Duodenal mucosa (tissue), 2 donors: Measurements from ENCODE around the gene C2orf66.

Source experiments
- H3K27ac ChIP-seq: one replicate; pipeline ENCODE4 v1.7.0; 2013; ENCODE audit warnings: low read depth, low read length
- H3K27me3 ChIP-seq, 2 donors: one replicate each; pipeline ENCODE4 v1.7.0; 2013; ENCODE audit warnings: low read length in 2 of 2, control low read depth in 1 of 2; ENCODE audit not compliant: insufficient read depth in 2 of 2, control insufficient read depth in 1 of 2
- H3K36me3 ChIP-seq, 2 donors: one replicate each; pipeline ENCODE4 v1.7.0; 2013; ENCODE audit warnings: low read length in 2 of 2, control low read depth in 1 of 2; ENCODE audit not compliant: insufficient read depth in 2 of 2, control insufficient read depth in 1 of 2
- H3K4me1 ChIP-seq, 2 donors: one replicate each; pipeline ENCODE4 v1.7.0; 2013; ENCODE audit warnings: low read length in 2 of 2, control low read depth in 1 of 2; ENCODE audit not compliant: insufficient read depth in 2 of 2, control insufficient read depth in 1 of 2
- H3K4me3 ChIP-seq, 2 donors: one replicate each; pipeline ENCODE4 v1.7.0; 2013; ENCODE audit warnings: low read length in 2 of 2, low read depth in 1 of 2
- H3K9ac ChIP-seq, 2 donors: one replicate each; pipeline ENCODE4 v1.7.0; 2013; ENCODE audit warnings: low read length in 2 of 2, low read depth in 1 of 2
- H3K9me3 ChIP-seq, 2 donors: one replicate each; pipeline ENCODE4 v1.7.0; 2013; ENCODE audit warnings: low read length in 2 of 2, control low read depth in 1 of 2; ENCODE audit not compliant: control insufficient read depth in 1 of 2

C2orf66 gene

GRCh38 chr2:196783431-196784094, 25.6 kb downstream of the C2orf66 start:
- Histone ChIP-seq H3K36me3 (peaks cover 24 to 81% of the 10 kb centered on the region in 2 donors), H3K27me3 (no peaks in the 10 kb centered on the region), H3K9ac (no peak overlapping the region), H3K4me1 (no peaks in the 10 kb centered on the region), H3K9me3 (no peaks in the 10 kb centered on the region), H3K4me3 (no peak overlapping the region), H3K27ac (no peak overlapping the region)

DNA sequence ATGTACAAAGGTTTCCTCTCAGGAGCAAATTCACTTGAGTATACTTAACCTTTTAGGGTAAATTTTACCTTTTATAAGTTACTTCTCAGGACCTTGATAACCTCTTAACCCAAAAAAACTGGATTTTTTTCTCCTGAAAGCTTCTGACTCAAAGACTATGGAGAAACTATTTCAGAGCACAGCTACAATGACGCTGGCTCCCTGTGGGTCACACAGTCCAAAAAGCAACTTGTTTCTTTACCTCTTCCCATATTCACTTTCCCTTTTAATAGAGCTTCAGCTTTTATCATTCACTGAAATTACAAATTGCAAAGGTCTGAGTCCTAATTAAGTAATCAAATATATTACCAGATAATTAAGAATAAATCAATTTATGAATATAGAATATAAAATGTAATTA, 42.1 kb downstream of the C2orf66 start:
- H3K4me3 ChIP-seq, result no peak overlapping the region
- H3K4me1 ChIP-seq, result no peaks in the 10 kb centered on the region
- no peaks in the 10 kb centered on the region for H3K27me3 ChIP-seq
- peaks cover 24 to 44% of the 10 kb centered on the region in 2 donors for H3K36me3 ChIP-seq
- no peak overlapping the region for H3K27ac ChIP-seq
- no peaks in the 10 kb centered on the region for H3K9me3 ChIP-seq
- H3K9ac ChIP-seq, result no peak overlapping the region

DNA sequence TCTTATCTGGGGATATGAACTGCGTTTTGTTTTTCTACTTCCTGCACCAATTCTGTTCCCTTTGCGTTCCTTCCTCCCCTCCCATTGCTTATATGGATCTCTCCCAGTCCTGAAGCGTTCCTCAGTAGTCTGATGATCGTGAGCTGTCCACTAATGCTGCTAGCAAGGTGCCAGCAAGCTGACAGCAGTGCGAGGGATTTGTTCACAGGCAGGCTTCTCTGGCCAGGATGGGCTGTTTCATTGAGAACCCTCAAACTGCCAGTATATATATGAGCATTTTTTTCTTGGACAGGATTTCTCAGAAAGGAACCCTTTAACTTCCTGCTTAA, 49.8 kb downstream of the C2orf66 start:
- no peaks in the 10 kb centered on the region for H3K4me1 ChIP-seq
- no peaks in the 10 kb centered on the region for H3K27me3 ChIP-seq
- no peak overlapping the region for H3K9ac ChIP-seq
- peaks cover 8 to 12% of the 10 kb centered on the region in 2 donors for H3K36me3 ChIP-seq
- H3K4me3 ChIP-seq, result no peak overlapping the region
- H3K9me3 ChIP-seq, result no peaks in the 10 kb centered on the region
- no peak overlapping the region for H3K27ac ChIP-seq

- Histone ChIP-seq H3K4me1 (no peaks in the 10 kb centered on the region), H3K27me3 (no peaks in the 10 kb centered on the region), H3K9ac (no peak overlapping the region), H3K36me3 (peaks cover 5 to 9% of the 10 kb centered on the region in 2 donors), H3K4me3 (no peak overlapping the region), H3K27ac (no peak overlapping the region), H3K9me3 (peaks cover 0 to 2% of the 10 kb centered on the region in 2 donors)
These were observed 50.4 kb downstream of the C2orf66 start for GRCh38 chr2:196758474-196759377.
